Measurements from ENCODE around the gene TOP2B. TPM values are rescaled to one million over a fixed set of nuclear protein-coding genes. Genes with fewer than 3 reads are reported as not detected.

Gene TOP2B
- total RNA-seq, 1 experiment from 2014 or later = 181 TPM

GRCh38 chr3:25661694-25662437, 2.8 kb downstream of the TOP2B start:
- Histone ChIP-seq H3T11ph (ENCODE audit: low read length) (no peak overlapping the region), H3K27ac (ENCODE audit: insufficient read length, low read depth, low read length) (no peak overlapping the region), H2BK20ac (ENCODE audit: low read depth, low read length, poor library complexity, severe bottlenecking) (no peak overlapping the region), H3K9ac (ENCODE audit: extremely low read depth, insufficient read length, low read length) (no peak overlapping the region), H2AFZ (ENCODE audit: low read length) (no peak overlapping the region), H2BK5ac (ENCODE audit: insufficient read length, low read length) (no peak overlapping the region), H3K27me3 (ENCODE audit: insufficient read depth, low read length) (no peaks in the 10 kb centered on the region), H3K18ac (ENCODE audit: insufficient read length, low read depth, low read length) (no peak overlapping the region), H4K8ac (replicated peaks; ENCODE audit: insufficient read length, low read depth, low read length) (no peak overlapping the region), H4K5ac (ENCODE audit: insufficient read length, low read depth, low read length) (no peak overlapping the region), H3K23me2 (ENCODE audit: insufficient read length, low read depth, low read length, poor library complexity, severe bottlenecking) (peaks cover 17% of the 10 kb centered on the region), H3K56ac (ENCODE audit: insufficient read length, low read depth, low read length) (no peak overlapping the region), H3K9me3 (ENCODE audit: control insufficient read depth, low read depth, low read length) (no peaks in the 10 kb centered on the region), H4K20me1 (ENCODE audit: control insufficient read depth, insufficient read depth, insufficient read length) (peaks cover 2% of the 10 kb centered on the region), H3K4ac (ENCODE audit: low read depth, low read length) (no peak overlapping the region), H3K4me2 (ENCODE audit: insufficient read depth, insufficient read length, low read length) (no peak overlapping the region), H2BK120ac (ENCODE audit: low read depth, low read length, poor library complexity, severe bottlenecking) (no peak overlapping the region), H2BK12ac (ENCODE audit: insufficient read length, low read depth, low read length) (no peak overlapping the region), H3K79me1 (ENCODE audit: insufficient read depth, low read depth, low read length, poor library complexity, severe bottlenecking) (peaks cover 4% of the 10 kb centered on the region), H3K23ac (ENCODE audit: insufficient read length, low read depth, low read length) (no peak overlapping the region), H4K91ac (ENCODE audit: insufficient read length, low read depth, low read length) (no peak overlapping the region), H3K79me2 (ENCODE audit: insufficient read depth, low read length) (peaks cover 32% of the 10 kb centered on the region), H3K14ac (ENCODE audit: insufficient read depth, low read length) (no peak overlapping the region), H2BK15ac (ENCODE audit: low read depth, low read length) (no peak overlapping the region), H2AK5ac (ENCODE audit: insufficient read length, low read length) (no peak overlapping the region), H3K4me1 (ENCODE audit: insufficient read depth, low read length) (no peaks in the 10 kb centered on the region; the same call in 1 of the 2 replicates)
- Mint-ChIP-seq H3K27me3 (ENCODE audit: low read depth) (no peaks in the 10 kb centered on the region), H3K9me3 (no peaks in the 10 kb centered on the region), H3K36me3 (ENCODE audit: insufficient read depth in 1 of 3, low read depth in 3 of 3) (peaks cover 0 to 4% (median 0%) of the 10 kb centered on the region in 3 experiments; a peak in 1 of 7 replicates), H3K4me3 (peak overlapping the region; percentile 28 to 39; a peak in 3 of 5 replicates), H3K27ac (no peak overlapping the region), H3K4me1 (peaks cover 47 to 48% of the 10 kb centered on the region in 2 experiments)
- WGBS (ENCODE audit: extremely low coverage, insufficient read length, low lambda C conversion rate) = no CpG with 5 or more reads among the region's 4 CpGs
- no peak for TF ChIP-seq CTCF (conservative IDR thresholded peaks at IDR 0.05)
- DNase-seq = no peak
